OCI-LY3 (cell line): ENCODE data around the gene PLEKHA6.

Experiments
- H2AFZ ChIP-seq: fragments of 200-600, 300-600 bp; shearing (Covaris generic); 2 replicates; pipeline ENCODE4 v1.6.0; 2014; ENCODE audit warnings: antibody characterized with exemption, low read depth, low read length
- H3K27ac ChIP-seq: fragments of 200-600, 300-600 bp; sonication (generic); 2 replicates; pipeline ENCODE4 v1.5.1; 2014; ENCODE audit warnings: mild to moderate bottlenecking, low read length, moderate library complexity, mixed read lengths
- H3K27me3 ChIP-seq: fragments of 200-600, 300-600 bp; sonication (generic); 2 replicates; pipeline ENCODE4 v1.6.1; 2014; ENCODE audit warnings: low read depth, low read length, mixed read lengths
- H3K36me3 ChIP-seq: fragments of 200-600, 300-600 bp; sonication (generic); replicated peaks from 2 replicates; pipeline ENCODE3; 2014; ENCODE audit warnings: low read depth, low read length, mixed read lengths
- H3K4me1 ChIP-seq: fragments of 300-600, 200-600 bp; sonication (generic); 2 replicates; pipeline ENCODE4 v1.6.1; 2014; ENCODE audit warnings: low read length, mixed read lengths
- H3K4me2 ChIP-seq: fragments of 200-600, 300-600 bp; sonication (generic); 2 replicates; pipeline ENCODE4 v1.6.1; 2014; ENCODE audit warnings: low read length, mixed read lengths
- H3K4me3 ChIP-seq: fragments of 300-600, 200-600 bp; sonication (generic); 2 replicates; pipeline ENCODE4 v1.5.1; 2014; ENCODE audit warnings: antibody characterized with exemption, mild to moderate bottlenecking, low read length, moderate library complexity
- H3K79me2 ChIP-seq: fragments of 300-600, 200-600 bp; shearing (Covaris generic); 2 replicates; pipeline ENCODE4 v1.6.1; 2014; ENCODE audit warnings: mild to moderate bottlenecking, low read length, mixed read lengths
- H3K9ac ChIP-seq: fragments of 300-600, 200-600 bp; shearing (Covaris generic); 2 replicates; pipeline ENCODE4 v1.6.0; 2014; ENCODE audit warnings: mild to moderate bottlenecking, low read length, moderate library complexity
- H3K9me3 ChIP-seq: fragments of 200-600, 300-600 bp; shearing (Covaris generic); 2 replicates; pipeline ENCODE4 v1.6.1; 2014; ENCODE audit warnings: low read length, mixed read lengths; ENCODE audit not compliant: insufficient read depth
- H4K20me1 ChIP-seq: fragments of 200-600, 300-600 bp; sonication (generic); 2 replicates; pipeline ENCODE4 v1.6.1; 2016; ENCODE audit warnings: low read length, mixed read lengths; ENCODE audit not compliant: insufficient read depth
- EZH2phosphoT487 ChIP-seq: fragments of 200-600 bp; shearing (Covaris generic); IDR thresholded peaks from 2 replicates; pipeline ENCODE4 v1.6.1; 2018; ENCODE audit warnings: antibody characterized with exemption, mixed run types, low read depth
- TF ChIP-seq, protein P1 (sequence below): fragments of 200-600, 300-600 bp; sonication (generic); IDR thresholded peaks from 2 replicates; pipeline ENCODE4 v1.5.1; 2014; ENCODE audit warnings: antibody characterized with exemption, low read length, low read depth

PLEKHA6 gene

GRCh38 chr1:204224655-204225054 is 135.1 kb downstream of the PLEKHA6 start:
- H3K4me1 ChIP-seq, result no peaks in the 10 kb centered on the region
- no peaks in the 10 kb centered on the region for H3K79me2 ChIP-seq
- no peak overlapping the region for H2AFZ ChIP-seq
- no peak overlapping the region for H3K4me3 ChIP-seq
- H4K20me1 ChIP-seq, result no peaks in the 10 kb centered on the region
- TF ChIP-seq, protein P1, sequence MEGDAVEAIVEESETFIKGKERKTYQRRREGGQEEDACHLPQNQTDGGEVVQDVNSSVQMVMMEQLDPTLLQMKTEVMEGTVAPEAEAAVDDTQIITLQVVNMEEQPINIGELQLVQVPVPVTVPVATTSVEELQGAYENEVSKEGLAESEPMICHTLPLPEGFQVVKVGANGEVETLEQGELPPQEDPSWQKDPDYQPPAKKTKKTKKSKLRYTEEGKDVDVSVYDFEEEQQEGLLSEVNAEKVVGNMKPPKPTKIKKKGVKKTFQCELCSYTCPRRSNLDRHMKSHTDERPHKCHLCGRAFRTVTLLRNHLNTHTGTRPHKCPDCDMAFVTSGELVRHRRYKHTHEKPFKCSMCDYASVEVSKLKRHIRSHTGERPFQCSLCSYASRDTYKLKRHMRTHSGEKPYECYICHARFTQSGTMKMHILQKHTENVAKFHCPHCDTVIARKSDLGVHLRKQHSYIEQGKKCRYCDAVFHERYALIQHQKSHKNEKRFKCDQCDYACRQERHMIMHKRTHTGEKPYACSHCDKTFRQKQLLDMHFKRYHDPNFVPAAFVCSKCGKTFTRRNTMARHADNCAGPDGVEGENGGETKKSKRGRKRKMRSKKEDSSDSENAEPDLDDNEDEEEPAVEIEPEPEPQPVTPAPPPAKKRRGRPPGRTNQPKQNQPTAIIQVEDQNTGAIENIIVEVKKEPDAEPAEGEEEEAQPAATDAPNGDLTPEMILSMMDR, result no peak
- TF ChIP-seq EZH2phosphoT487, result no peak
- no peak overlapping the region for H3K4me2 ChIP-seq
- no peaks in the 10 kb centered on the region for H3K36me3 ChIP-seq
- no peaks in the 10 kb centered on the region for H3K9me3 ChIP-seq
- no peak overlapping the region for H3K9ac ChIP-seq
- no peak overlapping the region for H3K27ac ChIP-seq
- peaks cover 8% of the 10 kb centered on the region; the same call in 1 of the 2 replicates for H3K27me3 ChIP-seq

GRCh38 chr1:204223129-204223860 is 136.4 kb downstream of the PLEKHA6 start:
- Histone ChIP-seq H3K27ac (no peak overlapping the region), H3K4me3 (no peak overlapping the region), H3K4me1 (no peaks in the 10 kb centered on the region), H3K27me3 (peaks cover 13% of the 10 kb centered on the region; the same call in 1 of the 2 replicates), H4K20me1 (no peaks in the 10 kb centered on the region), H3K36me3 (no peaks in the 10 kb centered on the region), H3K9me3 (no peaks in the 10 kb centered on the region), H3K9ac (no peak overlapping the region), H3K4me2 (no peak overlapping the region), H2AFZ (no peak overlapping the region), H3K79me2 (no peaks in the 10 kb centered on the region)
- TF ChIP-seq EZH2phosphoT487, result no peak
- TF ChIP-seq, protein P1, result no peak

- H4K20me1 ChIP-seq, result no peaks in the 10 kb centered on the region
- H3K27ac ChIP-seq, result no peak overlapping the region
- H3K9ac ChIP-seq, result no peak overlapping the region
- H3K4me1 ChIP-seq, result no peaks in the 10 kb centered on the region
- TF ChIP-seq, protein P1, result no peak
- no peak for TF ChIP-seq EZH2phosphoT487
- no peak overlapping the region for H2AFZ ChIP-seq
- H3K4me2 ChIP-seq, result no peak overlapping the region
- no peak overlapping the region for H3K4me3 ChIP-seq
- peaks cover 19% of the 10 kb centered on the region for H3K27me3 ChIP-seq
- H3K36me3 ChIP-seq, result no peaks in the 10 kb centered on the region
- H3K9me3 ChIP-seq, result no peaks in the 10 kb centered on the region
- no peaks in the 10 kb centered on the region for H3K79me2 ChIP-seq
Observed at GRCh38 chr1:204222764-204223055, 137.0 kb downstream of the PLEKHA6 start.

GRCh38 chr1:204222006-204222763 is 137.5 kb downstream of the PLEKHA6 start:
- no peak overlapping the region for H3K4me3 ChIP-seq
- no peak overlapping the region for H3K9ac ChIP-seq
- no peaks in the 10 kb centered on the region for H3K9me3 ChIP-seq
- no peaks in the 10 kb centered on the region for H3K36me3 ChIP-seq
- no peak overlapping the region for H3K4me2 ChIP-seq
- H3K79me2 ChIP-seq, result no peaks in the 10 kb centered on the region
- peaks cover 20% of the 10 kb centered on the region for H3K27me3 ChIP-seq
- no peaks in the 10 kb centered on the region for H4K20me1 ChIP-seq
- no peaks in the 10 kb centered on the region for H3K4me1 ChIP-seq
- TF ChIP-seq, protein P1, result no peak
- TF ChIP-seq EZH2phosphoT487, result no peak
- H3K27ac ChIP-seq, result no peak overlapping the region
- H2AFZ ChIP-seq, result no peak overlapping the region
